LNCaP clone FGC (cell line): ENCODE data around the gene NUP210.

Experiments
- DNase-seq: peaks from one replicate; pipeline ENCODE4 v3.0.0-alpha.2; 2011; ENCODE audit warnings: low read depth
- H3K4me3 ChIP-seq: 2 replicates; pipeline ENCODE4 v1.5.1; 2011; ENCODE audit warnings: mild to moderate bottlenecking, low read depth, low read length, control low read depth
- TF ChIP-seq, protein P1 (sequence below): IDR thresholded peaks from 2 replicates; pipeline ENCODE4 v1.5.1; 2012; ENCODE audit warnings: mild to moderate bottlenecking; ENCODE audit not compliant: control insufficient read depth, insufficient read depth; ENCODE audit errors: extremely low read depth

Gene NUP210

DNA sequence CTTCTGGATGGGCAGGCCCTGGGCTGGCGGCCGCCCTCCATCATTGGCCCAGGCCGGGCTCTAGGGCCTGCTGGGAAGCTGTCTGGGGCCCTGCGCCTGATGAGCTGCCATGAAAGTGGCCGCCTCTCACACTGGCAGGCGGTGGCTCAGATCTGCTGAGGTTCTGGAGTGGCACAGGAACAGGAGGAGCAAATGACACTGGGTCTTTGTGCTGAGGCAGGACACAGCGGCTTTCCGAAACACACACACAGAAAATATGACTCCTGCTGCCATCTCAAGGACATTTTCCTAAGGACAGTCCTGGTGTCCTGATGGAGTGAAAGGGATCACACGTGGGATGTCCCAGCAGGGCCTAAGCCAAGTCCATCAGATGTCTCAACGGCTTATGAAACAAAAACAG lies 103.5 kb downstream of the NUP210 start:
- no peak overlapping the region for H3K4me3 ChIP-seq

DNA sequence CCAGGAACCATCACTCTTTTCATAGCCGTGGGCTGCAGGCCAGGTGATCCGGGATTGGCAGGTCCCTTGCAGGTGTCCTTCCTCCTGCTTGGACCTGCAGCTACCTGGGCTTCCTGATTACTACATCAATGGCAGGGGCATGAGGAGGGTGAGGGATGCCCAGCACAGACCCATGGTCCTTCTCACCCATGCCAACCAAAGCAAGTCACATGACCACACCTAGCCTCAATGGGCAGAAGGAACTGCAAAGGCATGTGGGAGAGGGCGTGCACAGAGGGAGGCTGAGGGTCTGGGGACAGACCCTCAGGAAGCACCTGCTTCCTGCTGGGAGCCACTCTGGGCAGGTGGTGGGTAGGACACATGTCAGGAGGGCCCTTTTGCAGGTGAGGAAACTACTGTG lies 105.2 kb downstream of the NUP210 start:
- no peak for DNase-seq
- no peak overlapping the region for H3K4me3 ChIP-seq
- TF ChIP-seq, protein P1, sequence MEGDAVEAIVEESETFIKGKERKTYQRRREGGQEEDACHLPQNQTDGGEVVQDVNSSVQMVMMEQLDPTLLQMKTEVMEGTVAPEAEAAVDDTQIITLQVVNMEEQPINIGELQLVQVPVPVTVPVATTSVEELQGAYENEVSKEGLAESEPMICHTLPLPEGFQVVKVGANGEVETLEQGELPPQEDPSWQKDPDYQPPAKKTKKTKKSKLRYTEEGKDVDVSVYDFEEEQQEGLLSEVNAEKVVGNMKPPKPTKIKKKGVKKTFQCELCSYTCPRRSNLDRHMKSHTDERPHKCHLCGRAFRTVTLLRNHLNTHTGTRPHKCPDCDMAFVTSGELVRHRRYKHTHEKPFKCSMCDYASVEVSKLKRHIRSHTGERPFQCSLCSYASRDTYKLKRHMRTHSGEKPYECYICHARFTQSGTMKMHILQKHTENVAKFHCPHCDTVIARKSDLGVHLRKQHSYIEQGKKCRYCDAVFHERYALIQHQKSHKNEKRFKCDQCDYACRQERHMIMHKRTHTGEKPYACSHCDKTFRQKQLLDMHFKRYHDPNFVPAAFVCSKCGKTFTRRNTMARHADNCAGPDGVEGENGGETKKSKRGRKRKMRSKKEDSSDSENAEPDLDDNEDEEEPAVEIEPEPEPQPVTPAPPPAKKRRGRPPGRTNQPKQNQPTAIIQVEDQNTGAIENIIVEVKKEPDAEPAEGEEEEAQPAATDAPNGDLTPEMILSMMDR, result no peak

More for the DNA sequence above, 103.5 kb downstream of the NUP210 start:
- TF ChIP-seq, protein P1, result no peak
- no peak for DNase-seq

DNA sequence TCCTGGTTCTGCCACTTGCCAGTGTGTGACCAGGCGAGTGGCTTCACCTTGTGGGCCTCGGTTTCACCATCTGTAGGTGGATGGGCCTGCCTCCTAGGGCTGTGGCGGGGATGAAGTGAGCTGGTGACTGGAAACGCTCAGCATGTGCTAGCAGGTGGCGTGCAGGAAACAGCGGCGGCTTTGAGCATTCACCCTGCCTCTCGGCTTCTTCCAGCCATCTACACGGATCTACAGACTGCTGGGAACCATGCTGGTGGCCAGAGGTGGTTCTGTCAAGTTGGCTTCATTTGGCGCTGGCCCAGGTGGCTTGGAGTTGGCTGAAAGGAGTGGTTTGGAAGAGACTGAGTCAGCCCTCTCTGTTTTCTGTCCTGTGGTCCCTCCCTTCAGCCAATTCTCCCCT lies 106.3 kb downstream of the NUP210 start:
- H3K4me3 ChIP-seq, result no peak overlapping the region
- TF ChIP-seq, protein P1, result no peak
- DNase-seq, result no peak

DNA sequence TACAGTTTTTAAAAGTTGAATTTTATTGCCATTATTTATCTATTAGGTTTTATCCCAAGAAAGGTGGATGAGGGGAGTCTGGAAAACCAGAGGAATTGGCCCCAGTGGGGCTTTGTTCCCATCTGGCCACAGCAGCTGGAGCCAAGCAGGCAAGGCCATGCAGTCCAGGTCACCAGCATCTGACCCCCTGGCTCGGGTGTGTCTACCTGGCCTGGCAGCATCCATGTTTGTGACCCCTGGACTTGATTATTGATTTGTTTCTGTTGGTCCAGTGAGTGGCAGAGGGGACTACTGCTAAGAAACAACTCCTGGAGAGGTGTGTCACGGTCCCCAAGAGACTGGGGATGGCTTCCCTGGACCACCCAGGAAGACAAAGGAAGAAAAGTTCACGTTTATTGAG lies 111.1 kb downstream of the NUP210 start:
- H3K4me3 ChIP-seq, result no peak overlapping the region
- TF ChIP-seq, protein P1, result no peak
- DNase-seq, result no peak

DNA sequence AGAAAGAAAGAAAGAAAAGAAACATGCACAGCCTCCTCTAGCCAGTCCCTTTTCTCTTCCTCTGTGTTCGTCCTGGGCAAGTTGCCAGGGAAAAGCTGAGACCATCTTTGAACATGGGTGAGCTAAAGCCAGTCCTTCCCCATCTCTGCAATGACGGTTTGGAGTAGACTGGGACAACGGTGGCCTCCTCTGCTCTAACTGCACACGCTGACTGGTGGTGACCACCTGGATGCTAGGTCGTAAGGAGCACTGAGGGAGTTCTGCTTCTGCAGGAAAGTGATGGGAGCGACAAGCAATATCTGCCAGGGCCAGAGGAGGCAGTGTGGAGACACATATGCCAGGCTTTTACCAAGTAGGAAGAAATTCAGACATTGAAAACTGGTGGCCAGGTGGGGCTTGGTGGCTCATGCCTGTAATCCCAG lies 111.7 kb downstream of the NUP210 start:
- H3K4me3 ChIP-seq, result no peak overlapping the region
- DNase-seq, result peak; percentile 39
- TF ChIP-seq, protein P1, result peak; percentile 72

DNA sequence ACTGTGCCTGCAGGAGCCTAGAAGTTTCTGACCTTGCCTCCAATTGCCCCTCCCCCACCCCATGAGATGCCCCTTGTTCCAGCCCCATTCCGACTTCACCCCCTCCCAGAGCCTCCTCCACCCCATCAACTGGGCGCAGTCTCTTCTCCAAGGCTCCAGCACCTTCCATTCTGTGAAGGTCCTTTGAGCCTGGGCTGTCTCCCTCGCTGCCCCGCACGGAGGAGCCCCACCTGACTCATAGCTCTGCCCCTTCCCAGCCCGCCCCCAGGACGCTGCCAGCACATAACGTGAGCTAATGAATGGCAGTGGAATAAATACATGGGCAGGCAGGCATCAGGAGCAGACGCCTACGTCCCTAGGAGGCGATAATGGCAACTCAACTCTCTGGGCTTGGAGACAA lies 113.1 kb downstream of the NUP210 start:
- no peak for DNase-seq
- TF ChIP-seq, protein P1, result no peak
- H3K4me3 ChIP-seq, result no peak overlapping the region

DNA sequence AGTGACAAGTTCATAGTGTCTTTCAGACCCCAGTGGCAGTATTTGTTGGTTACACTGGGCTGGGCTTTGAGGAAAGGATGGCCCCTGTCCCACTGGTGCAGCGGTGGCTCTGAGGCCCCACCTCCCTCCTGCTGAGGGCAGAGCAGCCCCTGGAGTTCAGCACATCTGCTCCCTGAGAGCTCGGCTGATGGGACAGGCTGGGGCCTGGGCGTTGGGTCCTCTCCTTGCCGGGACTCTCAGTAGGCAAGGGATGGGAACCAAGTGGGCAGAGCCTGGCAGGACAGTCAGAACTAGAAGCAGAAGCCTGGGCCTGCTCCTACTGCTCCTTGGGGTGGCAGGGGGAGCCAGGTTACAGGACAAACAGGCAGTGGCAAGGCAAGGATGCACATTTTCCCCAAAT lies 114.5 kb downstream of the NUP210 start:
- no peak overlapping the region for H3K4me3 ChIP-seq
- no peak for DNase-seq
- TF ChIP-seq, protein P1, result no peak
